Kidney epithelial cell (primary cell): ENCODE results near the gene MFGE8. TPM values are rescaled to one million over a fixed set of nuclear protein-coding genes. Genes with fewer than 3 reads are reported as not detected.
A peak's percentile ranks its signal among the peaks of the same experiment; 100 is the strongest.

Source experiments
- DNase-seq: peaks from one replicate; pipeline ENCODE4 v3.0.0-alpha.2; 2010; ENCODE audit warnings: low read depth
- H3K27me3 ChIP-seq: 2 replicates; pipeline ENCODE4 v1.6.0; 2011; ENCODE audit warnings: low read length; ENCODE audit not compliant: control insufficient read depth, insufficient read depth
- H3K36me3 ChIP-seq: 2 replicates; pipeline ENCODE4 v1.5.1; 2011; ENCODE audit warnings: low read length; ENCODE audit not compliant: control insufficient read depth, insufficient read depth
- H3K4me3 ChIP-seq: 2 replicates; pipeline ENCODE4 v1.5.1; 2011; ENCODE audit warnings: low read depth, mild to moderate bottlenecking, control low read depth, low read length
- CTCF ChIP-seq: IDR thresholded peaks from 2 replicates; pipeline ENCODE4 v1.5.1; 2011; ENCODE audit warnings: mild to moderate bottlenecking, moderate library complexity, low read length, control low read depth, inconsistent platforms; ENCODE audit not compliant: insufficient read depth, poor library complexity, severe bottlenecking
- total RNA-seq: library from RNA; depleted of rRNA; stranded (reverse); fragments of >200 nt; gene quantifications from 2 replicates; pipeline ENCODE4 v1.2.3, GENCODE V29; 2015

The MFGE8 gene
- total RNA-seq, result 261 and 270 TPM in 2 replicates

GRCh38 chr15:88913017-88913849 lies at the start of gene MFGE8:
MFGE8 (minus strand) TSS chr15:88913379; CDS start chr15:88913319, 60 bp downstream.
- H3K36me3 ChIP-seq, result no peaks in the 10 kb centered on the region
- H3K27me3 ChIP-seq, result no peaks in the 10 kb centered on the region
- peak within 1 kb of the TSS; percentile 67 for H3K4me3 ChIP-seq
- no peak for TF ChIP-seq CTCF
- no peak for DNase-seq

- no peak overlapping the region for H3K4me3 ChIP-seq
- DNase-seq, result no peak
- H3K36me3 ChIP-seq, result no peaks in the 10 kb centered on the region
- peaks cover 2% of the 10 kb centered on the region for H3K27me3 ChIP-seq
- no peak for TF ChIP-seq CTCF
Measured at GRCh38 chr15:88959445-88959844, 46.3 kb upstream of the MFGE8 start.

GRCh38 chr15:88956906-88957305 lies 43.7 kb upstream of the MFGE8 start:
- Histone ChIP-seq H3K27me3 (peaks cover 2% of the 10 kb centered on the region), H3K4me3 (no peak overlapping the region), H3K36me3 (no peaks in the 10 kb centered on the region)
- TF ChIP-seq CTCF, result no peak
- no peak for DNase-seq

- Histone ChIP-seq H3K36me3 (no peaks in the 10 kb centered on the region), H3K4me3 (no peak overlapping the region), H3K27me3 (peaks cover 2% of the 10 kb centered on the region)
- DNase-seq, result no peak
- no peak for TF ChIP-seq CTCF
Measured at GRCh38 chr15:88956263-88956662, 43.1 kb upstream of the MFGE8 start.

GRCh38 chr15:88954431-88955277 lies 41.5 kb upstream of the MFGE8 start:
- H3K27me3 ChIP-seq, result peaks cover 2% of the 10 kb centered on the region
- no peak for TF ChIP-seq CTCF
- DNase-seq, result no peak
- H3K36me3 ChIP-seq, result no peaks in the 10 kb centered on the region
- no peak overlapping the region for H3K4me3 ChIP-seq
